Stomach smooth muscle (tissue), 2 donors: ENCODE results near the gene POLE.
"Not testable (repeated sequence)": the region's sequence is repeated elsewhere in the genome, so short reads cannot be mapped to it uniquely, and the experiment has no call there.

Experiments used
- H3K27ac ChIP-seq: one replicate; pipeline ENCODE4 v1.7.0; 2013; ENCODE audit warnings: mild to moderate bottlenecking, low read length, inconsistent platforms
- H3K27me3 ChIP-seq, 2 donors: one replicate each; pipeline ENCODE4 v1.7.0; 2013; ENCODE audit warnings: low read length in 2 of 2; ENCODE audit not compliant: insufficient read depth in 2 of 2, control insufficient read depth in 1 of 2
- H3K36me3 ChIP-seq, 2 donors: one replicate each; pipeline ENCODE4 v1.7.0; 2013; ENCODE audit warnings: low read length in 2 of 2; ENCODE audit not compliant: control insufficient read depth in 2 of 2, insufficient read depth in 2 of 2
- H3K4me1 ChIP-seq: one replicate; pipeline ENCODE4 v1.7.0; 2013; ENCODE audit warnings: low read length; ENCODE audit not compliant: control insufficient read depth, insufficient read depth
- H3K4me3 ChIP-seq, 2 donors: one replicate each; pipeline ENCODE4 v1.7.0; 2013; ENCODE audit warnings: low read length in 2 of 2
- H3K9ac ChIP-seq, 2 donors: one replicate each; pipeline ENCODE4 v1.7.0; 2013; ENCODE audit warnings: low read length in 2 of 2, mild to moderate bottlenecking in 1 of 2
- H3K9me3 ChIP-seq, 2 donors: one replicate each; pipeline ENCODE4 v1.7.0; 2013; ENCODE audit warnings: low read length in 2 of 2; ENCODE audit not compliant: control insufficient read depth in 2 of 2
- donor health status: healthy.
- donor health status: Pancreatic carcinoma.

Gene POLE

GRCh38 chr12:132700212-132700822 lies 13.2 kb upstream of the POLE start:
- H3K36me3 ChIP-seq = peaks cover 6 to 26% of the 10 kb centered on the region in 2 donors
- H3K9ac ChIP-seq = no peak overlapping the region
- H3K4me1 ChIP-seq = no peaks in the 10 kb centered on the region
- H3K27me3 ChIP-seq = no peaks in the 10 kb centered on the region
- H3K9me3 ChIP-seq = no peaks in the 10 kb centered on the region
- H3K27ac ChIP-seq = no peak overlapping the region
- no peak overlapping the region for H3K4me3 ChIP-seq

DNA sequence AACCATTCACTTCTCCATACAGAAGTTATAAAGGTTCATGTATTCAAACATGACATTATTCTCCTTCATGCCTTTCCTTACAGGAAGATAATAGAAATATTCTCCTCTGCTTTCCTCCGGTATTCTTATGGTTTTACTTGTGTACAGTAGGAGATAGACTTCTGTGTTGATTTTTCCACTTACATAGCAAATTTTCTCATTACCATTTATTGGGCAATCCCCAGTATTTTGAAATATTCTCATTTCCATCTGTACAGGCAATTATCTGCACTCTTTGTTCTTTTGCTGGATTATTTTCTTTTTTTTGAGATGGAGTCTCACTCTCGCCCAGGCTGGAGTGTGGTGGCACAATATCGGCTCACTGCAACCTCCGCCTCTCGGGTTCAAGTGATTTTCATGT lies 11.2 kb upstream of the POLE start:
- no peak overlapping the region for H3K4me3 ChIP-seq
- H3K4me1 ChIP-seq = no peaks in the 10 kb centered on the region
- no peaks in the 10 kb centered on the region for H3K9me3 ChIP-seq
- no peaks in the 10 kb centered on the region for H3K27me3 ChIP-seq
- no peak overlapping the region for H3K9ac ChIP-seq
- H3K27ac ChIP-seq = no peak overlapping the region
- peaks cover 7 to 17% of the 10 kb centered on the region in 2 donors for H3K36me3 ChIP-seq

DNA sequence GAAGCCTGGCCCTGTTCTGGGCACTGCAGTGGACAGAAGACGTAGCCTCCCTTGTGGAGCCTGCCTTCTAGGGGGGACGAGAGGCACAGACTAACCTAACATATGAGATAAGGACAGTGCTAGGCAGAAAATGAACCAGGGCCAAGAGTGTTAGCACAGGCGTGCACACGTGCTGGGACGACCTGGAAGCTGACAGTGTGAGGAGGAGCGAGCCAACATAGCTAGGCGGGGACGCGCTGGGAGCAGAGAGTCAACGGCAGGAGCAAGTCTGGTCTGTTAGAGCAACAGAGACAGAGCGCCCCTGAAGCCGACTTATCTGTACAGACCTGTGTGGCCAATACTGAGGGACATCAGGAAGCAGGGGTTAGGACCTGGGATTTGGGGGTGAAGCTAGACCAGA lies 8.3 kb upstream of the POLE start:
- Histone ChIP-seq H3K36me3 (peaks cover 7 to 8% of the 10 kb centered on the region in 2 donors), H3K4me3 (no peak overlapping the region), H3K4me1 (no peaks in the 10 kb centered on the region), H3K27ac (no peak overlapping the region), H3K9ac (no peak overlapping the region), H3K27me3 (no peaks in the 10 kb centered on the region), H3K9me3 (no peaks in the 10 kb centered on the region)

DNA sequence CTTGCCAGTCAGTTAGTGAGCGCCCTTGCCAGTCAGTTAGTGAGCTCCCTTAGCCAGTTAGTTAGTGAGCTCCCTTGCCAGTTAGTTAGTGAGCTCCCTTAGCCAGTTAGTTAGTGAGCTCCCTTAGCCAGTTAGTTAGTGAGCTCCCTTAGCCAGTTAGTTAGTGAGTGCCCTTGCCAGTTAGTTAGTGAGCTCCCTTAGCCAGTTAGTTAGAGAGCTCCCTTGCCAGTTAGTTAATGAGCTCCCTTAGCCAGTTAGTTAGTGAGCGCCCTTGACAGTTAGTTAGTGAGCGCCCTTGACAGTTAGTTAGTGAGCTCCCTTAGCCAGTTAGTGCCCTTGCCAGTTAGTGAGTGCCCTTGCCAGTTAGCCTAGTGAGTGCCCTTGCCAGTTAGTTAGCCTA lies 7.7 kb upstream of the POLE start:
- not testable (repeated sequence) for H3K36me3 ChIP-seq, H3K27ac ChIP-seq, H3K4me1 ChIP-seq, H3K27me3 ChIP-seq, H3K9me3 ChIP-seq, H3K4me3 ChIP-seq, H3K9ac ChIP-seq

- not testable (repeated sequence) for H3K9me3 ChIP-seq, H3K27me3 ChIP-seq, H3K4me1 ChIP-seq, H3K4me3 ChIP-seq, H3K27ac ChIP-seq, H3K9ac ChIP-seq, H3K36me3 ChIP-seq
Observed at GRCh38 chr12:132692030-132692429, 4.9 kb upstream of the POLE start.

GRCh38 chr12:132690112-132690511 lies 3.0 kb upstream of the POLE start:
- H3K27me3 ChIP-seq = no peaks in the 10 kb centered on the region
- H3K4me3 ChIP-seq = no peak overlapping the region
- no peak overlapping the region for H3K27ac ChIP-seq
- no peak overlapping the region for H3K9ac ChIP-seq
- H3K36me3 ChIP-seq = peaks cover 0 to 2% of the 10 kb centered on the region in 2 donors
- H3K4me1 ChIP-seq = peaks cover 17% of the 10 kb centered on the region
- no peaks in the 10 kb centered on the region for H3K9me3 ChIP-seq

DNA sequence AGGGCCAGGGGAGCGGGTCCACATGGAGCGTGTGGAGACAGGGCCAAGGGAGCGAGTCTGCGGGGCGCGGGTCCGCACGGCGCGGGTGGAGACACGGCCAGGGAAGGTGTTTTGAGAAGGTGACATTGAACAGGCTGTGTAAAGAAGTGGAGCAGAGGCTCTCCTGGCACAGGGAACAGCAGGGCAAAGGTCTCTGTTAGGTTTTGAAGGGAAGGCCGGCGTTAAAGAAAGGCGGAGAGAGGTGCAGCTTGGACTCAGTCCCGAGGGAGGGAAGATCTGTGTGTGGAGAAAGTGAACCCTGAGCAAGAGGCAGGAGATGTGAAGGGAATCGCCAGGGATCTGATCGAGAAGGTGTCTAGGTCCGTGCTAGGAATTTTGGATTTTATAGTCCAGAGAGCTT lies 2.1 kb upstream of the POLE start:
- no peak overlapping the region for H3K9ac ChIP-seq

DNA sequence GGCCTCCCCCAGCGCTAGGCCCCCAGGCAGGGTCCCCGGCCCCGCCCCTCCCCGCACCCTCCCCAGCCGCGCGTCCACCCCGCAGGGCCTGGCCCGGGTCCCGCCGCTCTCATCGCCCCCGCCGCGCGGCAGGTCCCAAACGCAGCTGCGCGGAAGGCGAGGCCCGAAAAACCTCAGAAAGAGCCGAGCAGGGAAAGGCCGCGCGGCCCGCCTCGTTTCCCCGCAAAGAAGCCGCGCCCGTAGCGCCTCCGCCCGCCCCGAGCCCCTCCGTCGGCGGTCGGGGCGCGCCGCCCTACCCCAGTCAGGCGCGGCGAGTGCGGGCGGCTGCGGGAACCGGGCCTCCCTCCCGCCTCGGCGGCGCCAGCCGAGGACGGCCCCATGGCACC lies 324 bp downstream of the POLE start:
- no peak overlapping the region for H3K27ac ChIP-seq
- peaks cover 0 to 2% of the 10 kb centered on the region in 2 donors for H3K36me3 ChIP-seq
- peaks cover 17% of the 10 kb centered on the region for H3K4me1 ChIP-seq
- H3K27me3 ChIP-seq = no peaks in the 10 kb centered on the region
- no peaks in the 10 kb centered on the region for H3K9me3 ChIP-seq
- H3K9ac ChIP-seq = peak overlapping the region in 1 of 2 donors; percentile 28
- H3K4me3 ChIP-seq = peak overlapping the region; percentile 49 to 74

More for the DNA sequence above, 2.1 kb upstream of the POLE start:
- Histone ChIP-seq H3K9me3 (no peaks in the 10 kb centered on the region), H3K27ac (no peak overlapping the region), H3K4me1 (peaks cover 17% of the 10 kb centered on the region), H3K36me3 (peaks cover 0 to 2% of the 10 kb centered on the region in 2 donors), H3K27me3 (no peaks in the 10 kb centered on the region), H3K4me3 (no peak overlapping the region)

DNA sequence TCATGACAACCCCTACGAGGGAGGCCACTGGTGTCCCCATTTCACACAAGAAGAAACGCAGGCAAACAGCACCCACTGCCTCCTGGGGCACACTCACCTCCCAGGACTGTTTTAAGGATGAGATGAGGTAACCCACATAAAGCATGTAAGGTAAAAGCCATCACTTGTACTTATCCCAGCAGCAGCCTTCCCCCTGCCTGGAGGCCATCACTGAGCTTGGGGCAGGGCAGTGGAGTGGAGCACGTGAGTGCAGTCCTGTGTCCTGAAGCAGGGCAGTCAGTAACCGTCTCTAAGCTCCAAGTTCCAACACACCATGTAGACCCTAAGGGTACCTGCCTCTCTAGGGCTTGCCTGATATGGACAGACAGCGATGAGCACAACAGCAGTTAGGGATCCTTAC lies 1.7 kb downstream of the POLE start:
- H3K9ac ChIP-seq = peak overlapping the region in 1 of 2 donors; percentile 36
- no peak overlapping the region for H3K4me3 ChIP-seq
- H3K36me3 ChIP-seq = peaks cover 0 to 2% of the 10 kb centered on the region in 2 donors
- H3K27me3 ChIP-seq = no peaks in the 10 kb centered on the region
- H3K9me3 ChIP-seq = no peaks in the 10 kb centered on the region
- peaks cover 17% of the 10 kb centered on the region for H3K4me1 ChIP-seq
- H3K27ac ChIP-seq = no peak overlapping the region

GRCh38 chr12:132677492-132677891 lies 9.7 kb downstream of the POLE start:
- Histone ChIP-seq H3K4me1 (no peaks in the 10 kb centered on the region), H3K4me3 (no peak overlapping the region), H3K36me3 (peaks cover 25 to 33% of the 10 kb centered on the region in 2 donors), H3K27me3 (no peaks in the 10 kb centered on the region), H3K9me3 (no peaks in the 10 kb centered on the region), H3K9ac (no peak overlapping the region), H3K27ac (no peak overlapping the region)

- no peak overlapping the region for H3K27ac ChIP-seq
- no peaks in the 10 kb centered on the region for H3K4me1 ChIP-seq
Observed at GRCh38 chr12:132675757-132676432, 11.2 kb downstream of the POLE start.

More at GRCh38 chr12:132675757-132676432, 11.2 kb downstream of the POLE start:
- Histone ChIP-seq H3K4me3 (no peak overlapping the region), H3K27me3 (no peaks in the 10 kb centered on the region), H3K9me3 (no peaks in the 10 kb centered on the region), H3K36me3 (peaks cover 28 to 39% of the 10 kb centered on the region in 2 donors), H3K9ac (no peak overlapping the region)
